Mesendoderm (in vitro differentiated cells): ENCODE results near the gene PERCC1. TPM values are rescaled to one million over a fixed set of nuclear protein-coding genes. Genes with fewer than 3 reads are reported as not detected.

Source experiments
- DNase-seq: peaks from one replicate; pipeline ENCODE4 v3.0.0; 2013
- H2AK5ac ChIP-seq: 2 replicates; pipeline ENCODE4 v1.6.1; 2013; ENCODE audit warnings: low read length, inconsistent platforms
- H2BK120ac ChIP-seq: 2 replicates; pipeline ENCODE4 v1.6.1; 2013; ENCODE audit warnings: low read depth, mild to moderate bottlenecking, low read length, moderate library complexity, mixed read lengths
- H2BK15ac ChIP-seq: replicated peaks from 2 replicates; pipeline ENCODE4 v1.6.1; 2013; ENCODE audit warnings: low read depth, mild to moderate bottlenecking, moderate library complexity
- H2BK5ac ChIP-seq: 2 replicates; pipeline ENCODE4 v1.6.1; 2013; ENCODE audit warnings: low read length, inconsistent platforms
- H3K18ac ChIP-seq: 2 replicates; pipeline ENCODE4 v1.6.1; 2013; ENCODE audit warnings: mild to moderate bottlenecking, low read length, mixed read lengths
- H3K23ac ChIP-seq: one replicate; pipeline ENCODE4 v1.6.1; 2013; ENCODE audit warnings: low read length
- H3K27ac ChIP-seq: 2 replicates; pipeline ENCODE4 v1.5.1; 2013; ENCODE audit warnings: low read depth, mild to moderate bottlenecking, inconsistent platforms, low read length, moderate library complexity
- H3K27me3 ChIP-seq: 2 replicates; pipeline ENCODE4 v1.6.1; 2013; ENCODE audit warnings: low read length, control low read depth, mild to moderate bottlenecking, inconsistent platforms; ENCODE audit not compliant: insufficient read depth, poor library complexity
- H3K36me3 ChIP-seq: 2 replicates; pipeline ENCODE4 v1.6.1; 2013; ENCODE audit warnings: low read length, inconsistent platforms; ENCODE audit not compliant: control insufficient read depth, insufficient read depth
- H3K4ac ChIP-seq: one replicate; pipeline ENCODE4 v1.6.1; 2013; ENCODE audit warnings: low read depth, mild to moderate bottlenecking, low read length, moderate library complexity
- H3K4me1 ChIP-seq: 2 replicates; pipeline ENCODE4 v1.6.1; 2013; ENCODE audit warnings: low read depth, low read length, inconsistent platforms; ENCODE audit not compliant: control insufficient read depth
- H3K4me2 ChIP-seq: 2 replicates; pipeline ENCODE4 v1.6.1; 2013; ENCODE audit warnings: low read length
- H3K4me3 ChIP-seq: 2 replicates; pipeline ENCODE4 v1.5.1; 2013; ENCODE audit warnings: mild to moderate bottlenecking, low read length
- H3K56ac ChIP-seq: one replicate; pipeline ENCODE4 v1.6.1; 2013; ENCODE audit warnings: low read length
- H3K79me1 ChIP-seq: 2 replicates; pipeline ENCODE4 v1.6.1; 2013; ENCODE audit warnings: low read length, inconsistent platforms
- H3K79me2 ChIP-seq: 2 replicates; pipeline ENCODE4 v1.6.1; 2013; ENCODE audit warnings: mild to moderate bottlenecking, low read length; ENCODE audit not compliant: control insufficient read depth, insufficient read depth
- H3K9ac ChIP-seq: 2 replicates; pipeline ENCODE4 v1.6.1; 2013; ENCODE audit warnings: low read length, inconsistent platforms
- H4K5ac ChIP-seq: one replicate; pipeline ENCODE4 v1.6.1; 2013; ENCODE audit warnings: low read length
- H4K8ac ChIP-seq: one replicate; pipeline ENCODE4 v1.6.1; 2013; ENCODE audit warnings: low read depth, mild to moderate bottlenecking, control low read depth, low read length, moderate library complexity
- WGBS: extraction: QIAGEN DNeasy Blood & Tissue Kit; methylation state at CpG from one replicate; pipeline ENCODE4 v1.1.7; 2013; ENCODE audit warnings: low lambda C conversion rate, missing lambda C conversion rate; ENCODE audit not compliant: insufficient coverage; ENCODE audit errors: extremely low coverage; 5-methylcytosine and 5-hydroxymethylcytosine counted together
- polyA plus RNA-seq, 2 experiments: library from polyadenylated mRNA; stranded (reverse); fragments of 200-250 nt; gene quantifications; one replicate each; pipeline ENCODE4 v1.2.3, GENCODE V29; 2013

PERCC1 gene
- polyA plus RNA-seq (2013, experiment 1 of 2): not detected
- not detected for polyA plus RNA-seq (2013, experiment 2 of 2)

DNA sequence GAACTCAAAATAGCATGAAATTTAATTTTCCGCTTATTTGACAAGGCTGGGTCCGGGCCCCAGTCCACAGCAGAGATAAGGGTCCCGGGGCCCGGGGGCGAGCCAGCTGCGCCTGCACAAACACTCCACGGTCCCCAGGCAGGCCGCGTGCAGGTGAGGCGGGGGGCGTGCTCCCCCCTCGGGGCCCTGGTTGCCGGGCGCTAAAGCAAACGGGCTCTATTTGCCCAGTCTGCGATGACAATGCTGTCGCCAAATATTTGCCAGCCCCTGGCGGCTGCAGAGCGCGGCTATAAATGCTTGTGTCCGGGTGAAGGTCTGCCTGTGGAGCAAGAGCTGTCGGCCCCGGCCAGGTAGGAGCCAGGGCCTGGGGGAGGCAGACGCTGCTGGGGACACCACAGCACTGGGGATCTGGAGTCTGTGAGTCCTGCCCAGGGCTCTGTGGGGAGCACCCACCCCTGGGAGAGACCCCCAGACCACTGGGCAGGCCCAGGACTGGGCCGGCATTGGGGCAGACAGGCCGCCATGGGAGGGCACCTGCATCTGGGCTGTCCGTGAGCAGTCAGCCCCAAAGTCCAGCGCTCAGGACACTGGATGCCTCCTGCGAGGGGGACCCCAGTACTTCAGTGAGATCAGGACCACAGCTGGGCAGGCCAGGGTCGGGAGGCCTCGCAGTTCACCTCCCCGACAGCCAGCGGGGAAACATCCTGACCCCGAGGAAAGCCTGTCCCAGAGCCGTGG lies at the start of gene PERCC1:
TSS of gene PERCC1 (plus strand) at position 320 of the 738 bp plus-strand sequence. CDS start 1,516 bp downstream, outside the sequence.
- Histone ChIP-seq H3K4me3 (no peak within 1 kb of the TSS), H2BK5ac (no peak within 1 kb of the TSS), H3K4me2 (no peak within 1 kb of the TSS), H3K79me1 (no peaks in the 10 kb centered on the region), H3K4me1 (no peaks in the 10 kb centered on the region), H2BK120ac (no peak within 1 kb of the TSS), H2BK15ac (no peak within 1 kb of the TSS), H3K27ac (no peak within 1 kb of the TSS), H3K18ac (no peak within 1 kb of the TSS), H4K5ac (no peak within 1 kb of the TSS), H3K36me3 (no peaks in the 10 kb centered on the region), H3K79me2 (no peaks in the 10 kb centered on the region), H3K9ac (no peak within 1 kb of the TSS), H2AK5ac (no peak within 1 kb of the TSS), H3K4ac (no peak within 1 kb of the TSS), H3K56ac (no peak within 1 kb of the TSS), H3K23ac (no peak within 1 kb of the TSS), H4K8ac (no peak within 1 kb of the TSS), H3K27me3 (no peaks in the 10 kb centered on the region)
- WGBS: no CpG with 5 or more reads among the region's 35 CpGs
- DNase-seq: no peak

DNA sequence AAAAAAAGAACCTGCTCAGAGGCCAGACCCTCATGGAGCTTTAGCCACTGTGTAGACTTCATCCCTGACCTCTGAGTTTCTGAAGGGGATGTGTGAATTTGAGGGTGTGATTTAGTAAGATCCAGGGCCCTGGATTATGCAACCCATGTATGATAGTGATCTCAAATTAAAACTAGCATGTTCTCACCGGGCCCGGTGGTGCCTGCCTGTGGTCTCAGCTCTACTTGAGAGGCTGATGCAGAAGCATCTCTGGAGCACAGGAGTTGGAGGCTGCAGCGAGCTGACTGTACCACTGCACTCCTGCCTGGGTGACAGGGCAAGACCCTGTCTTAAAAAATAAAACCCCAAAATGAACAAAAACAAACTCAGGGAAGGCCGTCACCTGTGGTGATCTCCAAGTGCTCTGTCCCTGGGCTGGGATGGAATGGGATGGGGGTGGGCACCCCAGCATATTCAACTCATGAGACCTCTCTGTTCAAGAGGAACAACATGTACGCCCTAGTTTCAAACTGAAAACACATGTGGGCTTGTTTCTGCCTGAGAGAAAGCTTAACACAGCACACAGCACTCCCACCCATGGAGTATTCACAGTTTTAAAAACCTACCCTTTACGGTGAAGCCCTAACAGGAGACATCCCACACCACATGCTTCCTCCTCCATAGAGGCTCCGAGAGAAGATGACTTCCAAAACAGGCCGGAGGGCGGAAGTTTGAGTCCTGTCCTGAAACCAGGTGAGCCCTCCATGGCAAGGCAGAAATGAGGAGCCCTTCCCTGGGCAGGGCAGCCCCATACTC lies 49.1 kb upstream of the PERCC1 start:
- Histone ChIP-seq H3K23ac (no peak overlapping the region), H3K4me3 (no peak overlapping the region), H4K5ac (no peak overlapping the region), H2BK5ac (no peak overlapping the region), H2BK120ac (no peak overlapping the region), H3K4ac (no peak overlapping the region), H3K4me2 (no peak overlapping the region), H3K18ac (no peak overlapping the region), H3K27me3 (no peaks in the 10 kb centered on the region), H2BK15ac (no peak overlapping the region), H3K79me2 (peaks cover 14% of the 10 kb centered on the region), H4K8ac (no peak overlapping the region), H3K9ac (no peak overlapping the region), H3K27ac (no peak overlapping the region), H3K56ac (no peak overlapping the region), H2AK5ac (no peak overlapping the region), H3K36me3 (no peaks in the 10 kb centered on the region), H3K79me1 (peaks cover 12% of the 10 kb centered on the region), H3K4me1 (no peaks in the 10 kb centered on the region)
- WGBS: no CpG with 5 or more reads among the region's 9 CpGs
- DNase-seq: no peak

DNA sequence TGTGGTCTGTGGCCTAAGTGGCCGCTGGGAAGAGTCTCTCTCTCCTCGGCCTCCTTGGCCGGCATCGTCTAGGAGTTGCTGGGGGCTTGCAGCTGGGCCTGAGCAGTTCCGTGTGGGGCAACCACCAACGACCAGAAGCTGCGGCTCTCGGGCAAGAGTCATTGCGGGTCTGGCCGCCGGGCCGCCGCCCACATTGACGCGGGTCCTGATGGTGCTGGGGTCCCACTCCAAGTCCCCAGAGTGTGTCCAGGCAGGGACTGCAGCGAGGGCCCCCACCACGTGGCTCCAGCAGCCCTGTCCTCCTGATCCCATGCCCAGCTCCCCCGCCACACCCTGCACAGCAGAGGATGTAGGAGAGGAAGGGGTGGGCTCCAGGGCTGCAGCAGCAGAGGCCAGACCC lies 47.3 kb upstream of the PERCC1 start:
- H3K36me3 ChIP-seq: no peaks in the 10 kb centered on the region
- H3K18ac ChIP-seq: no peak overlapping the region
- peaks cover 1% of the 10 kb centered on the region for H3K79me2 ChIP-seq
- no peaks in the 10 kb centered on the region for H3K4me1 ChIP-seq
- WGBS: no CpG with 5 or more reads among the region's 18 CpGs
- no peak overlapping the region for H4K5ac ChIP-seq
- no peak overlapping the region for H2BK5ac ChIP-seq
- no peak overlapping the region for H3K4me2 ChIP-seq
- no peak overlapping the region for H3K9ac ChIP-seq
- no peak overlapping the region for H3K23ac ChIP-seq
- H3K4ac ChIP-seq: no peak overlapping the region
- no peak overlapping the region for H4K8ac ChIP-seq
- H2AK5ac ChIP-seq: no peak overlapping the region
- H2BK120ac ChIP-seq: no peak overlapping the region
- no peak overlapping the region for H2BK15ac ChIP-seq
- no peak overlapping the region for H3K56ac ChIP-seq
- H3K4me3 ChIP-seq: no peak overlapping the region
- peaks cover 2% of the 10 kb centered on the region for H3K79me1 ChIP-seq
- no peak overlapping the region for H3K27ac ChIP-seq
- no peaks in the 10 kb centered on the region for H3K27me3 ChIP-seq
- no peak for DNase-seq

DNA sequence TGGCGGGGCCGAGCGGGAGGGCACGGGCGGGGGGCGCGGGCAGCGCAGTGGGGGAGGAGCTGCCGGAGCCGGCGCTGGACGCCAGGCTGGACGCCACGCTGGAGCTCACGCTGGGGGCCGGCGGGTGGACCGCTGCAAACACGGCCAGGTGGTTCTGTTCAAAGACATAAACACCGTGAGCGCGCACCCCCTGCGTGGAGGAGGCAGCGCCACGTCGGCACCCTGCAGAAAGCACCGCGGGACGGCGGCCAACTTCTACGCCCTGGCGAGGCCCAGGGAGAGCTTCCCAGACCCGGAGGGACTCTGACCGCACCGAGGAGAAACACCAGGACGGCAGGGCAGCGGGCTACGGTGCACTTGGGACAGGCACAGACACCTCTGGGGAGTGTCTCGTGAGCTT lies 45.6 kb upstream of the PERCC1 start:
- no peak overlapping the region for H4K8ac ChIP-seq
- no peak overlapping the region for H3K4me2 ChIP-seq
- DNase-seq: no peak
- no peaks in the 10 kb centered on the region for H3K79me2 ChIP-seq
- H3K79me1 ChIP-seq: no peaks in the 10 kb centered on the region
- no peak overlapping the region for H3K9ac ChIP-seq
- no CpG with 5 or more reads among the region's 39 CpGs for WGBS
- no peaks in the 10 kb centered on the region for H3K36me3 ChIP-seq
- no peak overlapping the region for H3K4ac ChIP-seq
- no peaks in the 10 kb centered on the region for H3K4me1 ChIP-seq
- no peak overlapping the region for H4K5ac ChIP-seq
- no peak overlapping the region for H2BK15ac ChIP-seq
- H2BK5ac ChIP-seq: no peak overlapping the region
- no peak overlapping the region for H3K27ac ChIP-seq
- H3K4me3 ChIP-seq: no peak overlapping the region
- H2BK120ac ChIP-seq: no peak overlapping the region
- no peak overlapping the region for H2AK5ac ChIP-seq
- H3K23ac ChIP-seq: no peak overlapping the region
- H3K27me3 ChIP-seq: no peaks in the 10 kb centered on the region
- no peak overlapping the region for H3K56ac ChIP-seq
- H3K18ac ChIP-seq: no peak overlapping the region

DNA sequence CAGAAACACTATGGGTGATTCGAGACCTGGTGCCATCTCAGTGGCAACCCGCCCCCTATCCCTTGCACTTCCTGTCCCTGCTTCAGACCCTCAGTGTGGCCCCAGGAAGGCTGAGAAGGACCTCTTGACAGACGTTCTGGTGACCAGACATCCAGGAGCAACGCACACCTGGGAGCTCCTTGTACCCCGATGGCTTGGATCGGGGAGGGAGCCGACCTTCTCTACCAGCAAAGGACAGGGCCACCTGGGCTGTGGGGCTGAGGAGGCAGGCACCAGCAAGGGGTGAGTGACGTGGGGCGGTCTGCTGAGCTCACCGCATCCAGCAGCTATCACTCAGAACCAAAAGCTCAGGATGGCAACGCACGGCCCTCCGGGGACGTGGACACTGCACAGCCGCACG lies 43.5 kb upstream of the PERCC1 start:
- no CpG with 5 or more reads among the region's 16 CpGs for WGBS
- Histone ChIP-seq H3K4ac (no peak overlapping the region), H3K23ac (no peak overlapping the region), H2BK15ac (no peak overlapping the region), H3K79me2 (no peaks in the 10 kb centered on the region), H3K4me3 (no peak overlapping the region), H3K27me3 (no peaks in the 10 kb centered on the region), H4K8ac (no peak overlapping the region), H2BK5ac (no peak overlapping the region), H3K4me1 (no peaks in the 10 kb centered on the region), H3K9ac (no peak overlapping the region), H2AK5ac (no peak overlapping the region), H3K18ac (no peak overlapping the region), H3K79me1 (no peaks in the 10 kb centered on the region), H2BK120ac (no peak overlapping the region), H4K5ac (no peak overlapping the region), H3K4me2 (no peak overlapping the region), H3K36me3 (no peaks in the 10 kb centered on the region), H3K27ac (no peak overlapping the region), H3K56ac (no peak overlapping the region)
- DNase-seq: no peak
